IPS-18c (cell line): ENCODE data around the gene SOBP.

Experiments
- H3K4me3 ChIP-seq: 2 replicates; pipeline ENCODE4 v1.7.0; 2013; ENCODE audit warnings: low read depth, mild to moderate bottlenecking, low read length, moderate library complexity; ENCODE audit not compliant: insufficient read depth
- H3K9me3 ChIP-seq: one replicate; pipeline ENCODE4 v1.6.1; 2013; ENCODE audit warnings: mild to moderate bottlenecking, low read length, moderate library complexity; ENCODE audit not compliant: control insufficient read depth, insufficient read depth

SOBP gene

GRCh38 chr6:107479089-107479690 is 10.7 kb upstream of the SOBP start:
- no peak overlapping the region for H3K4me3 ChIP-seq
- H3K9me3 ChIP-seq: no peaks in the 10 kb centered on the region

- Histone ChIP-seq H3K9me3 (no peaks in the 10 kb centered on the region), H3K4me3 (no peak overlapping the region)
Observed at GRCh38 chr6:107485157-107485556, 4.8 kb upstream of the SOBP start.

- peak overlapping the region; percentile 79 for H3K4me3 ChIP-seq
- no peaks in the 10 kb centered on the region for H3K9me3 ChIP-seq
Observed at GRCh38 chr6:107488174-107488874, 1.6 kb upstream of the SOBP start.

DNA sequence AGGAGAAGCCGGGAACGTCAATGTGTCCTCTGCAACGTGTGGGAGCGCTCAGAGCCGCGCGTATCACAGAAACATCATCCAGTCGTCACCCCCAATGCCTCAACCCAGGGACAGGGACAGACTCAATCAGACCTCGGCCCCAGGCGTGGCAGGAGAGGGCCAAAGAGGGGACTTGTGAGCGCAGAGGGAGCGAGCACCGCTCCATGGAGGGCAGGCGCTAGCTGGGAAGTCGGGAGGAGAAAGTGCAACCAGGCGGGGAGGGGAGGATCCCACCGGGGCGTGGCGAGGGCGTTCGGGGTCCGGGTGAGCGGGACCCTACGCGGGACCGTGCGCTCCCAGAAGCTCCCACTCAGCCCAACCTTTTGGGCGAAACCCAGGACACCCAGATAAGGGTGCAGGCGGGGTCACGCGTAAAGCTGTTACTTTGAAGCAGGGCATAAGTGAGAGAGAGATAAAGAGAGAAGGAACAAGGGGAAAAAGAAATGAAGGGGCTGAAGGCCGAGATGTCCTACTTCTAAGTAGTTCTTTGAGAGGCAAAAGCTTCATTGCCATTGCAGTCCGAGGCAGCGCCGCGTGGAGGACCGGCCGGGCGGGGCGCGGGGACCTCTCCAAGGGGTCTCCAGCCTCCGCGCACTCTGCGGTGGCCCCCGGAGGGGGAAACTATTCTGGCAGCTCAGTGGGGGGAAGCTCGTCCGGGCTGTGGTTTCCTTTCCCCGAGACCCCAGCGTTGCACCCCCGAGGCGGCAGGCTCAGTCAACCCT is 862 bp upstream of the SOBP start:
- Histone ChIP-seq H3K4me3 (peak overlapping the region; percentile 79), H3K9me3 (no peaks in the 10 kb centered on the region)

DNA sequence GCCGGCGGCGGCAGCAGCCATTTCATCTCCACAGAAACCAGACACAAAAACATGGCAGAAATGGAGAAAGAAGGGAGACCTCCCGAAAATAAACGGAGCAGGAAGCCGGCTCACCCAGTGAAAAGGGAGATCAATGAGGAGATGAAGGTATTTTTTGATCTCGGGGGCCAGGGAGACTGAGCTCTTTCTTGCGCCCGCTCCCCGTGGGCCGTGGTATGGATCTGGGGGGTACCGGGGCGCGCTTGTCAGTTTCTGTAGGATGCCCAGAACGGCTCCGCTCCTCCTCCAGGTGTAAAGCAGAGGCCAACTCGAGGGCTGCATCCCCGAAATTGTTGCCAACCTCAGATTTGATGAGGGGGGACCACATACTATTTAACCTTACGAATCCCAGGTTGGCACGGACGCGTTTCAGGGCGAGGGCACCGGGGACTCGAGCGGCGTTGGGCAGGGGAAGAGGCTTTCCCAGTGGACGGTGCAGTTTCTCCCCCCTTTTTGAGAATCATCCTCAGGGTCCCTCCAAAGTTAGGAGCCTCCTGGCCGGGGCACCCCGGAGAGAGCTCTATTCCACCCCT is 735 bp downstream of the SOBP start:
- no peaks in the 10 kb centered on the region for H3K9me3 ChIP-seq
- peak overlapping the region; percentile 81 for H3K4me3 ChIP-seq

- no peaks in the 10 kb centered on the region for H3K9me3 ChIP-seq
- peak overlapping the region; percentile 81 for H3K4me3 ChIP-seq
Observed at GRCh38 chr6:107491138-107491609, 1.3 kb downstream of the SOBP start.

- peak overlapping the region; percentile 81 for H3K4me3 ChIP-seq
Observed at GRCh38 chr6:107491760-107492660, 2.1 kb downstream of the SOBP start.

GRCh38 chr6:107493158-107494057 is 3.5 kb downstream of the SOBP start:
- Histone ChIP-seq H3K4me3 (peak overlapping the region; percentile 22; the same call in 1 of the 2 replicates), H3K9me3 (no peaks in the 10 kb centered on the region)

More at GRCh38 chr6:107491760-107492660, 2.1 kb downstream of the SOBP start:
- no peaks in the 10 kb centered on the region for H3K9me3 ChIP-seq

DNA sequence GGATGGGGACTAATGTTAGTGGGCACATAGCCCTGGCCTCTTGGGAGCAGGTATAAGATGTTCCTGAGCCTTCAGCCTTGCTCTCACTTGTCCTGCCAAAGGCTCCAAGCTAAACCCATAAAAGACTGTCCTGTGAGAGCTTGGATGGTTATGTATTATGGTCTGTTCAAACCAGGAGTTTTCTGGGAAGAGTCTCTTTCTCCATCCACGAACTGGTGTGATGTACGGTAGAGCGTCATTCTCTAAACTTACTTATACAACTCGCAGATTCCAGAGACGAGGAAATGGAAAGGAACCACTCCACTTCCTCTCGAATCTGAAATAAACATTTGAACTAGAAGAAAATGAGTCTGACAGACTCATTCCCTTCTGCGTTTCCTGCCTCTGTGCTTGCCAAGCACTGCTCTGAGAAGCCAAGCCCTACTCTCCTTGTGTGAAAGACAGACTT is 5.3 kb downstream of the SOBP start:
- Histone ChIP-seq H3K9me3 (no peaks in the 10 kb centered on the region), H3K4me3 (no peak overlapping the region)

DNA sequence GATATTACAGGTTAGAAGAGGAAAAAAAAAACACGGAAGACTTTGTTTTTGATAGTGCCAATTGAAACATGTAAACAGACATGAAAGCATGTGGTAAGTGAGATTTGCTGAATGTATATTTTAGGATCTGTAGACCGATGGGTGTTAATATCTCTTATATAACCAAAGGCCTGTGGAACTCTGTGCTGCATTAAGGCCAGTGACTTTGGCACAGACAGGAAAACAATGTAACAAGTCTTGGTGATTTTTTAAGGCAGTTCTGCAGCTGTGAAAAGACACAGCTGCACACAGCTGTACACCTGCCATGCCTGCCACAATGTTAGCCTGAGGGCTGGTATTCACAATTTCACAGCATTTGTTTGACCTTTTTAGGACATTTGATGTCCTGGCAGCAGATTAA is 6.1 kb downstream of the SOBP start:
- Histone ChIP-seq H3K9me3 (no peaks in the 10 kb centered on the region), H3K4me3 (no peak overlapping the region)

- Histone ChIP-seq H3K9me3 (no peaks in the 10 kb centered on the region), H3K4me3 (no peak overlapping the region)
Observed at GRCh38 chr6:107496892-107497684, 7.2 kb downstream of the SOBP start.

DNA sequence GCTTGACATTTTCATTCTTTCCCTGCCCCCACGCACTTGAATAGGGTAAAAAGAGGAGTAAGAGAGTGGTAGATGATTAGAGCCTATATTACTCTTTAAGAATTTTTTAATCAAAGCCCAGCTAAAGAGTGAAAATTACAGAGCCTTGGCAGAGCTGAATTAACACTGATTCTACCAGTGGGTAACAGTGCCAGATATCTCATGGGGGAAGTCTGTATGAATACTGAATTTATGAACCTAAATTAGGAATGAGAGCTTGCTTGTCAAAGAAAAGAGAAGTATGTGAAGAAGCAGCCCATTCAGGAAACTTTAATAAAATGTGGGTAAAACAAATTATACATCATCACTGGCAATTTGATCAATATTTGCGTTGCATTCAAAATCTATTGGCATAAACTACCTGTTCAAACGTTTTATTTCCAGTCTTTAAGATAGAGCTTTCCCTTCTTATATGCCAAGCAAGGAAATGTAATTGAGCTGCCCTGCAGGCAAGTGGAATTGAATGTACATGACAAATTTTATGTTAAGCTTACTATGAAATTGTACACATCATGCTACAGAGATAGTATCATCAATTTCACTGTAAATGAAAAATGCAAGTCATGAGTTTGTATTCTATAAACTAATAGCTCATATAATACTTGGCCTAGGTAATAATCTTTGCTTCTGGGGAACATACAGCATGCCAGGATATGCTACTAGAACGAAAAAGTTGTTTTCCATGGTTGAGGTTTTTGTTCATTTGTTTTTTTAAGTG is 14.5 kb downstream of the SOBP start:
- H3K9me3 ChIP-seq: no peaks in the 10 kb centered on the region
- H3K4me3 ChIP-seq: no peak overlapping the region

DNA sequence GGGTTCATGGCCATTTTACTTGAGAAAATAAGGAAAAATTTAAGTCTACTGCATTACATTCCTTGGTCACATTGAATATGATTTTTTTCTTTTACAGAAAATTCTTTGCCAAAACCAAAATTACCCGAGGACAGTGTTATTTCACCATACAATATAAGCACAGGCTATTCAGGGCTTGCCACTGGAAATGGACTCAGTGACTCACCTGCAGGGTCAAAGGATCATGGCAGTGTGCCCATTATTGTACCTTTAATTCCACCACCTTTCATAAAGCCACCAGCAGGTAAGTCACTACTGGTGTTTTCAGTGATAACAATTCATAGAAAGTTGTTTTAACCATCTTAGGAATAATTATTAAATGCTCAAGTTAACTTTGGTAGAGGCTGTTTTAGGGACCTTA is 16.2 kb downstream of the SOBP start:
- Histone ChIP-seq H3K9me3 (no peaks in the 10 kb centered on the region), H3K4me3 (no peak overlapping the region)

GRCh38 chr6:107509506-107509905 is 19.6 kb downstream of the SOBP start:
- no peaks in the 10 kb centered on the region for H3K9me3 ChIP-seq
- H3K4me3 ChIP-seq: no peak overlapping the region

DNA sequence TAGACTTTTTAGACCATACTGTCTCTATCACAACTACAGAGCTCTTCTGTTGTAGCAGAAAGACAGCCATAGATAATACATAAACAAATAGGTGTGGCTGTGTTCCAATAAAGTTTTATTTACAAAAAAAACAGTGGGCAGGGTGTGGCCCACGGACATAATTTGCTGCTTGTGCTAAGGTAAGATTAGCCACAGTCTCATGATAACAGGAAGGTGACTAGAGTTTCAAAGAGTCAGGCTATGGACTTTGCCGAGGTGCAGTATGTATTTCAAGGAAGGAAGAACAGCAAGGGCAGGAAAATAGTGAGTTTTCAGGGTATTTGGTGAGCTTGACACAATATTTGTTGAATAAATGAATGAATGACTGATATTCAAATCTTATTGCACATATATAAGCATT is 20.2 kb downstream of the SOBP start:
- no peaks in the 10 kb centered on the region for H3K9me3 ChIP-seq
- no peak overlapping the region for H3K4me3 ChIP-seq
